ENCODE measurements around the gene FBXL4.

- no peak for TF ChIP-seq CTCF (IDR thresholded peaks at IDR 0.05)
- no peak for TF ChIP-seq POLR2A (IDR thresholded peaks at IDR 0.05)
Observed at GRCh38 chr6:98971303-98971702, 23.6 kb upstream of the FBXL4 start.
